Endothelial cell of umbilical vein (primary cell): Measurements from ENCODE around the gene KDM5C. TPM values are rescaled to one million over a fixed set of nuclear protein-coding genes. Genes with fewer than 3 reads are reported as not detected.

Experiments used
- BruUV-seq: library from RNA; stranded (reverse); fragments of 400-500 nt; replicated peaks from 2 replicates; lab custom pipeline; 2021; lab: Mats Ljungman, UMichigan
- CTCF ChIA-PET: fragments of 300-600, 350-600 bp; sonication (Branson Sonifier 250); formaldehyde crosslinking; loops from one replicate; lab custom pipeline; 2021; ENCODE audit warnings: antibody characterized with exemption, inconsistent platforms; lab: Charles Lee
- POLR2A ChIA-PET: fragments of 300-600, 350-600 bp; sonication (Branson Sonifier 250); formaldehyde crosslinking; loops from one replicate; lab custom pipeline; 2021; ENCODE audit warnings: antibody characterized with exemption, inconsistent platforms; lab: Charles Lee
- DNase-seq: peaks from one replicate; pipeline ENCODE4 v3.0.0-alpha.2; 2011; ENCODE audit warnings: low read depth, low spot score
- FAIRE-seq: peaks from 2 replicates; lab custom pipeline; 2011; peaks lifted over from hg19 to GRCh38; lab: Jason Lieb, UNC
- H2AFZ ChIP-seq: 2 replicates; pipeline ENCODE4 v1.6.0; 2012; ENCODE audit warnings: low read depth, low read length, control low read depth, inconsistent platforms
- H3K27ac ChIP-seq: 2 replicates; pipeline ENCODE4 v1.5.1; 2011; ENCODE audit warnings: low read depth, mild to moderate bottlenecking, control low read depth, low read length, moderate library complexity; ENCODE audit not compliant: insufficient read depth
- H3K27me3 ChIP-seq, 2 experiments: 2 replicates each; pipeline versions ENCODE4 v1.6.0 to v1.6.1; 2011; ENCODE audit warnings: low read length in 2 of 2, mixed read lengths in 1 of 2; ENCODE audit not compliant: control insufficient read depth in 2 of 2, insufficient read depth in 2 of 2
- H3K36me3 ChIP-seq, 2 experiments: 2 replicates in 1 of 2; 3 replicates in 1 of 2; pipeline ENCODE4 v1.5.1; 2011; ENCODE audit warnings: low read length in 2 of 2, mild to moderate bottlenecking in 1 of 2, moderate library complexity in 1 of 2; ENCODE audit not compliant: control insufficient read depth in 2 of 2, insufficient read depth in 2 of 2; ENCODE audit errors: extremely low read depth in 1 of 2
- H3K4me1 ChIP-seq: 3 replicates; pipeline ENCODE4 v1.5.1; 2011; ENCODE audit warnings: mild to moderate bottlenecking, low read length; ENCODE audit not compliant: control insufficient read depth, insufficient read depth; ENCODE audit errors: extremely low read depth
- H3K4me2 ChIP-seq: 2 replicates; pipeline ENCODE4 v1.6.1; 2011; ENCODE audit warnings: low read length, control low read depth, mixed read lengths; ENCODE audit not compliant: insufficient read depth
- H3K4me3 ChIP-seq, 3 experiments: fragments of 200-600 bp in 1 of 3; sonication (generic), shearing (Covaris generic) in 1 of 3; replicated peaks in 1 of 3; 2 replicates each; pipeline ENCODE4 v1.5.1; 2011 to 2016; ENCODE audit warnings: control low read depth in 3 of 3, low read length in 3 of 3, mild to moderate bottlenecking in 2 of 3, inconsistent platforms in 1 of 3, low read depth in 1 of 3, moderate library complexity in 1 of 3; ENCODE audit not compliant: insufficient read depth in 1 of 3
- H3K79me2 ChIP-seq: 2 replicates; pipeline ENCODE4 v1.6.0; 2012; ENCODE audit warnings: low read length, inconsistent platforms; ENCODE audit not compliant: control insufficient read depth, insufficient read depth
- H3K9ac ChIP-seq: replicated peaks from 2 replicates; pipeline ENCODE3; 2011; ENCODE audit warnings: low read length, control low read depth; ENCODE audit not compliant: insufficient read depth; ENCODE audit errors: extremely low read depth
- H3K9me1 ChIP-seq: replicated peaks from 3 replicates; pipeline ENCODE4 v1.6.0; 2011; ENCODE audit warnings: mild to moderate bottlenecking, low read length; ENCODE audit not compliant: control insufficient read depth, insufficient read depth; ENCODE audit errors: extremely low read depth
- H3K9me3 ChIP-seq: replicated peaks from 2 replicates; pipeline ENCODE4 v1.5.1; 2012; ENCODE audit warnings: low read length, inconsistent platforms; ENCODE audit not compliant: control insufficient read depth, insufficient read depth
- H4K20me1 ChIP-seq: replicated peaks from 2 replicates; pipeline ENCODE3; 2011; ENCODE audit warnings: mild to moderate bottlenecking, low read length; ENCODE audit not compliant: control insufficient read depth, insufficient read depth; ENCODE audit errors: extremely low read depth
- EZH2 ChIP-seq: IDR thresholded peaks from 2 replicates; pipeline ENCODE4 v1.6.1; 2012; ENCODE audit warnings: borderline replicate concordance, low read depth, mild to moderate bottlenecking, moderate library complexity, low read length, inconsistent platforms; ENCODE audit not compliant: severe bottlenecking
- FOS ChIP-seq: IDR thresholded peaks from 2 replicates; pipeline ENCODE4 v1.6.1; 2011; ENCODE audit warnings: mild to moderate bottlenecking, low read length, moderate library complexity, borderline replicate concordance; ENCODE audit not compliant: insufficient read depth
- GATA2 ChIP-seq: IDR thresholded peaks from 2 replicates; pipeline ENCODE4 v1.7.0; 2011; ENCODE audit warnings: low read depth, mild to moderate bottlenecking, moderate library complexity, mixed read lengths, low read length; ENCODE audit not compliant: insufficient read length, insufficient read depth
- JUN ChIP-seq: IDR thresholded peaks from 2 replicates; pipeline ENCODE4 v1.6.1; 2011; ENCODE audit warnings: borderline replicate concordance, low read depth; ENCODE audit not compliant: insufficient read length, insufficient read depth
- MYC ChIP-seq: IDR thresholded peaks from one replicate; pipeline ENCODE4 v1.6.1; 2011; ENCODE audit warnings: mild to moderate bottlenecking, low read depth, low read length
- POLR2A ChIP-seq: IDR thresholded peaks from 2 replicates; pipeline ENCODE4 v1.6.1; 2012; ENCODE audit warnings: low read depth, mild to moderate bottlenecking, control low read depth, low read length
- POLR2AphosphoS5 ChIP-seq: IDR thresholded peaks from 2 replicates; pipeline ENCODE4 v1.6.1; 2012; ENCODE audit warnings: low read depth, mild to moderate bottlenecking, control low read depth, low read length, moderate library complexity; ENCODE audit not compliant: insufficient read depth
- dilution Hi-C: fragments of 300-500 bp; cut with MboI; formaldehyde crosslinking; loops from one replicate; pipeline ENCODE4 v1.15.0; 2019; ENCODE audit warnings: low sequenced_read_pairs; ENCODE audit not compliant: extremely low pct_ligation_motif_present
- intact Hi-C: fragments of 100-400 bp; cut with micrococcal nuclease; formaldehyde crosslinking; loops from one replicate; pipeline ENCODE4 v1.10.0; 2022
- polyA plus RNA-seq, 4 experiments: library from polyadenylated mRNA; depleted of rRNA in 3 of 4; stranded (reverse) in 3 of 4; unstranded in 1 of 4; fragments of >200 nt; gene quantifications; 2 replicates each; pipeline versions ENCODE4 v1.2.1 to v1.2.3, GENCODE V29; 2011 to 2012; ENCODE audit warnings: missing spikeins in 1 of 4
- total RNA-seq: library from RNA; stranded (reverse); gene quantifications from 2 replicates; pipeline ENCODE4 v1.2.3, GENCODE V29; 2021
- TF ChIP-seq, protein P1 (sequence below), 2 donors: IDR thresholded peaks; 1 replicate in 1 of 2; 2 replicates in 1 of 2; pipeline ENCODE4 v1.5.1; 2011; ENCODE audit warnings: low read length in 2 of 2, mild to moderate bottlenecking in 2 of 2, moderate library complexity in 2 of 2, control low read depth in 1 of 2, inconsistent platforms in 1 of 2, low read depth in 1 of 2; ENCODE audit not compliant: insufficient read depth in 1 of 2; ENCODE audit errors: extremely low read depth in 1 of 2
- TF ChIP-seq, protein P2 (sequence below): IDR thresholded peaks from 2 replicates; pipeline ENCODE4 v1.6.1; 2011; ENCODE audit not compliant: insufficient read depth, insufficient read length

KDM5C gene
- total and polyA plus RNA-seq, 2 donors (not counting 3 experiments of a cell fraction or from before 2014, with no cell fraction given): 44.7 to 78.7 TPM

DNA sequence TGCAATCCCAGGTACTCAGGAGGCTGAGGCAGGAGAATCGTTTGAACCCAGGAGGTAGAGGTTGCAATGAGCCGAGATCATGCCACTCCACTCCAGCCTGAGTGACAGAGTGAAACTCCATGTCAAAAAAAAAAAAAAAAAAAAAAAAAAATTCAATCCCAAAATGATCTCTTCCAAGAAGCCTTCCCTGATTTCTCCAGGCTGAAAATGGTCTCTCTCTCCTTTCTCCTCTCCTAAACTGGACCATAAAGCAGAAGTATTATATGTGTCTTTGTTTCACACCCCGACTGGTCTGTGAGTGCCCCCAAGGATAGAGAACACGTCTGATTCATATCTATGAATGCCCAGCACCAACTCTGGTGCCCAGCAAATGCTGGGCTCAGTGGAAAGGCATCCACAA, 17.3 kb upstream of the KDM5C start:
- no peak overlapping the region for H3K4me3 ChIP-seq
- DNase-seq: no peak
- no peaks in the 10 kb centered on the region for H4K20me1 ChIP-seq
- H3K9me1 ChIP-seq: no peaks in the 10 kb centered on the region
- ChIA-PET CTCF (no interaction called here), POLR2A (no interaction called here)
- no peaks in the 10 kb centered on the region for H3K79me2 ChIP-seq
- BruUV-seq: no TSS peak
- no peaks in the 10 kb centered on the region for H3K27me3 ChIP-seq
- H3K36me3 ChIP-seq: peaks cover 0 to 2% of the 10 kb centered on the region in 2 experiments
- H3K9me3 ChIP-seq: no peaks in the 10 kb centered on the region
- H3K4me1 ChIP-seq: no peaks in the 10 kb centered on the region
- TF ChIP-seq, protein P1, sequence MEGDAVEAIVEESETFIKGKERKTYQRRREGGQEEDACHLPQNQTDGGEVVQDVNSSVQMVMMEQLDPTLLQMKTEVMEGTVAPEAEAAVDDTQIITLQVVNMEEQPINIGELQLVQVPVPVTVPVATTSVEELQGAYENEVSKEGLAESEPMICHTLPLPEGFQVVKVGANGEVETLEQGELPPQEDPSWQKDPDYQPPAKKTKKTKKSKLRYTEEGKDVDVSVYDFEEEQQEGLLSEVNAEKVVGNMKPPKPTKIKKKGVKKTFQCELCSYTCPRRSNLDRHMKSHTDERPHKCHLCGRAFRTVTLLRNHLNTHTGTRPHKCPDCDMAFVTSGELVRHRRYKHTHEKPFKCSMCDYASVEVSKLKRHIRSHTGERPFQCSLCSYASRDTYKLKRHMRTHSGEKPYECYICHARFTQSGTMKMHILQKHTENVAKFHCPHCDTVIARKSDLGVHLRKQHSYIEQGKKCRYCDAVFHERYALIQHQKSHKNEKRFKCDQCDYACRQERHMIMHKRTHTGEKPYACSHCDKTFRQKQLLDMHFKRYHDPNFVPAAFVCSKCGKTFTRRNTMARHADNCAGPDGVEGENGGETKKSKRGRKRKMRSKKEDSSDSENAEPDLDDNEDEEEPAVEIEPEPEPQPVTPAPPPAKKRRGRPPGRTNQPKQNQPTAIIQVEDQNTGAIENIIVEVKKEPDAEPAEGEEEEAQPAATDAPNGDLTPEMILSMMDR (IDR thresholded peaks at IDR 0.05; ENCODE audit: extremely low read depth in 1 of 2, insufficient read depth in 1 of 2, low read depth in 1 of 2, low read length in 2 of 2): no peak
- TF ChIP-seq POLR2AphosphoS5 (no peak), FOS (no peak), GATA2 (no peak), MYC (no peak), POLR2A (no peak), EZH2 (no peak), JUN (no peak)
- TF ChIP-seq, protein P2, sequence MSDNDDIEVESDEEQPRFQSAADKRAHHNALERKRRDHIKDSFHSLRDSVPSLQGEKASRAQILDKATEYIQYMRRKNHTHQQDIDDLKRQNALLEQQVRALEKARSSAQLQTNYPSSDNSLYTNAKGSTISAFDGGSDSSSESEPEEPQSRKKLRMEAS: no peak
- dilution Hi-C loops (no loop called here), intact Hi-C loops (no loop called here)
- H3K4me2 ChIP-seq: no peak overlapping the region
- no peak overlapping the region for H3K9ac ChIP-seq
- no peak overlapping the region for H3K27ac ChIP-seq
- no peak overlapping the region for H2AFZ ChIP-seq
- FAIRE-seq: no peak
